ENCODE data around the gene TNFRSF19.

DNA sequence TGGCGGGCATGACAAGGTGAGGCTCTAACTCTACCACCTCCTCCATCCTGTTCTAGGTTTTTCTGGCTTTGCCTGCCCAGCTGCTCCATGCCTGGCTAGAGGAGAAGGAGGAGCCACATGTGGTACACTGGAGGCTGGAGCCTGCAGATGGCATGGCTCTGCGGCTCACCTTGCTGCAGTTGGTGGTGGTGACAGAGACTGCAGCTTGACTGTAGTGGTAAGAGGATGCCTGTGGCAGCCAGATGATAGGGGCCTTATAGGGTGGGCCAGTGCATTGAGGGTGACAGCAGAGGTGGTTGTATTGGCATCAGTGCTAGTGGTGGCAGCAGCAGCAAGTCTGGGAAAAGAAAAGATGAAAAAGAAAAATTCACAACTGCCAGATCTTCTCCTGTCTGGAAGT, 146.2 kb downstream of the TNFRSF19 start:
- TF ChIP-seq POLR2AphosphoS5 (IDR thresholded peaks at IDR 0.05) (no peak), POLR2A (IDR thresholded peaks at IDR 0.05) (no peak)
- TF ChIP-seq, protein P1, sequence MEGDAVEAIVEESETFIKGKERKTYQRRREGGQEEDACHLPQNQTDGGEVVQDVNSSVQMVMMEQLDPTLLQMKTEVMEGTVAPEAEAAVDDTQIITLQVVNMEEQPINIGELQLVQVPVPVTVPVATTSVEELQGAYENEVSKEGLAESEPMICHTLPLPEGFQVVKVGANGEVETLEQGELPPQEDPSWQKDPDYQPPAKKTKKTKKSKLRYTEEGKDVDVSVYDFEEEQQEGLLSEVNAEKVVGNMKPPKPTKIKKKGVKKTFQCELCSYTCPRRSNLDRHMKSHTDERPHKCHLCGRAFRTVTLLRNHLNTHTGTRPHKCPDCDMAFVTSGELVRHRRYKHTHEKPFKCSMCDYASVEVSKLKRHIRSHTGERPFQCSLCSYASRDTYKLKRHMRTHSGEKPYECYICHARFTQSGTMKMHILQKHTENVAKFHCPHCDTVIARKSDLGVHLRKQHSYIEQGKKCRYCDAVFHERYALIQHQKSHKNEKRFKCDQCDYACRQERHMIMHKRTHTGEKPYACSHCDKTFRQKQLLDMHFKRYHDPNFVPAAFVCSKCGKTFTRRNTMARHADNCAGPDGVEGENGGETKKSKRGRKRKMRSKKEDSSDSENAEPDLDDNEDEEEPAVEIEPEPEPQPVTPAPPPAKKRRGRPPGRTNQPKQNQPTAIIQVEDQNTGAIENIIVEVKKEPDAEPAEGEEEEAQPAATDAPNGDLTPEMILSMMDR (IDR thresholded peaks at IDR 0.05 in 8 of 11, conservative IDR thresholded peaks at IDR 0.05 in 3 of 11): no peak

All from spleen (tissue), 7 donors.